IPS-NIHi7 (cell line): Measurements from ENCODE around the gene STK32C.
"Not testable (repeated sequence)": the region's sequence is repeated elsewhere in the genome, so short reads cannot be mapped to it uniquely, and the experiment has no call there.

Experiments used
- DNase-seq: peaks from one replicate; pipeline ENCODE4 v3.0.0; 2012; ENCODE audit warnings: mixed read lengths; ENCODE audit errors: extremely low spot score

STK32C gene

DNA sequence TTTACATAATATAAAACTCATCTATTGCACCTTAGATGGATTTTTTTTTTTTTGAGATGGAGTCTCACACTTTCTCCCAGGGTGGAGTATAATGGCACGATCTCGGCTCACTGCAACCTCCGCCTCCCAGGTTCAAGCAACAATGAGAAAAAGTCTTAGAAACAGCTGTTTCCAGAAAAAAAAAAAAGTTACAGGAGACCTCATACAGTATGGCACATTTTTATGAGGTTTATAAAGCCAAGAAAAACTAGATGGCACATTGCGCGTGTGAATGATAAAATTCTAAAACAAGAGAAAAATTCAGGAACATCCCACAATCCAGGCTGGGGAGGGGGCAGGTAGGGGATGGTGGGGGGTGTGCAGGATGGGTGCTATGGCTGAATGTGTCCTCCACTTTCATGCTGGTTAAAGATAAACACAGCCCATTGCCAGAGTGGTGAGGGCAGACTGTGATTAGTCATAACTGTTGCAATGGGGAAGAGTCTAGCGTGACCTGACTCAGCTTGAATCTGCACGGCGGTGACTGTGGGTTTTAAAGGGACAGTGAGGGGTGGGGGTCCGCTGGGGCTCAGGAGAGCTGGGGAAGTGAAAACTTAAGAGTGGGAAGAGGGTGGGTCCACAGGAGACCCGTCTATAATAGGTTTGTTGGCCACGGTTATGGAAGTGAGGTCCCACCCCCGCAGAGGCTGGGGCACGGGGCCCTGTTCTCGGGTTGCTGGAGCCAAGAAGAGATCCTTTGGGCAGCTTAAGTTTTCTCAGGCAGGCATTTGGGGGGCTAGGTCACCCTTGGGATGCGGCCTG, 12.3 kb upstream of the STK32C start:
- no peak for DNase-seq

- not testable (repeated sequence) for DNase-seq
These were observed 9.7 kb upstream of the STK32C start for GRCh38 chr10:132317477-132317876.

DNA sequence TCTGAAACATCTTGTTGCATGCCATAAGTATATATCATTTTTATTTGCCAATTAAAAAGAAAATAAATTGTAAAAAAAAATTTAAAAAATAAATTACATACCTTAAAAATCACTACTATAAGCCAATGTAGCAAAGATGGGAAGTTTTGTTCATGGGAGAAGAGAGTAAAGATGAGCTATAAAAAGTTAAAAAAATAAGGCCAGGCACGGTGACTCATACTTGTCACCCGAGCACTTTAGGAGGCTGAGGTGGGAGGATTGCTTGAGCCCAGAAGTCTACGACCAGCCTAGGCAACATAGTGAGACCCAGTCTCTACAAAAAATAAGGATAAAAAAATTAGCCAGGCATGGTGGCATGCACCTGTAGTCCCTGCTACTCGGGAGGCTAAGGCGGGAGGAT, 8.4 kb upstream of the STK32C start:
- no peak for DNase-seq

DNA sequence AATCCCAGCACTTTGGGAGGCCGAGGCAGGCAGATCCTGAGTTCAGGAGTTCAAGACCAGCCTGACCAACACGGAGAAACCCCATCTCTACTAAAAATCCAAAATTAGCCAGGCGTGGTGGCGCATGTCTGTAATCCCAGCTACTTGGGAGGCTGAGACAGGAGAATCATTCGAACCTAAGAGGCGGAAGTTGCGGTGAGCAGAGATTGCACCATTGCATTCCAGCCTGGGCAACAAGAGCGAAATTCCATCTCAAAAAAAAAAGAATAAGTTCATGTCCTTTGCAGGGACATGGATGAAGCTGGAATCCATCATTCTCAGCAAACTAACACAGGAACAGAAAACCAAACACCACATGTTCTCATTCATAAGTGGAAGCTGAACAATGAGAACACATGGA, 7.1 kb upstream of the STK32C start:
- DNase-seq = not testable (repeated sequence)

DNA sequence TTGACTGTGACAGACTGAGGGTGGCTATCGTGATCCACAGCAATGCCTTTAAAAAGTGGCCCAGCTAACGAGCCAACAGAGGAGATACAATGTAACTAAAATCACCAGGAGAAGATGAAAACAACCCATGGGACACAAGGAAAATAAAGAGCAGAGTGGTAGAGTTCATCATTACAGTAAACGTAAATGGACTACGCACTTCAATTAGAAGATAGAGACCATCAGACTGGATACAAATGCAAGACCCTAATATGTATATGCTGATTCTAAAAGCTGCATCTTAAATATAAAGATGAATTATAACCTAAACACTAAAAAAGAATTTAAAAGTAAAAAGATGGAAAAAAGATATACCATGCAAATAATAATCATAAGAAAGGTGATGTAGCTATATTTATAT, 6.6 kb upstream of the STK32C start:
- no peak for DNase-seq

- no peak for DNase-seq
These were observed 6.1 kb upstream of the STK32C start for GRCh38 chr10:132313865-132314264.

GRCh38 chr10:132313305-132313704, 5.6 kb upstream of the STK32C start:
- DNase-seq = no peak

DNA sequence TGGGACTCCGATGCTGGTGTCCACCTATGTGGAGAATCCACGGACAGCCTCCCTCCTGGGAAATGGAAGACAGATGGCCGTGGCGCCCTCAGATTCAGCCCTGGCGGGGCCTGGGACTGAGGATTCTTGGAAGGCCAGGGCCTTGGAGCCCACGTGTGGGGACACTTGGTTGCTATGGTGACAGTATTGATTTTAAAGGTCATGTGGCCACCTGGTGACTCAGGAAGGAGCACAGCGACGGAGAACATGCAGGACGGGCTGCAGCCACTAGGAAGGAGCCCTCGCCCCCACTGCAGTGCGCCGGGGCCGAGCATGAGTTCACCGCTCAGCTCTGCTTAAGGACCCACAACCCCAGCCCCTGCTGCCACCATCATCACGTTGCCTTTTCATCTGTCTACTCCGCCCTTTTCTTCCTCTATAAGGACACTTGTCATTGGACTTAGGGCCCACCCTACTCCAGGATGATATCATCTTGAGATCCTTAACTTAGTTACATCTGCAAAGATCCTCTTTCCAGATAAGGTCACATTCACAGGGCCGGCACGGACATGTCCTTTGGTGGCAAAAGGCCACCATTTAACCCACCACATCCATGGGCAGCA, 3.7 kb upstream of the STK32C start:
- peak; percentile 54 for DNase-seq

DNA sequence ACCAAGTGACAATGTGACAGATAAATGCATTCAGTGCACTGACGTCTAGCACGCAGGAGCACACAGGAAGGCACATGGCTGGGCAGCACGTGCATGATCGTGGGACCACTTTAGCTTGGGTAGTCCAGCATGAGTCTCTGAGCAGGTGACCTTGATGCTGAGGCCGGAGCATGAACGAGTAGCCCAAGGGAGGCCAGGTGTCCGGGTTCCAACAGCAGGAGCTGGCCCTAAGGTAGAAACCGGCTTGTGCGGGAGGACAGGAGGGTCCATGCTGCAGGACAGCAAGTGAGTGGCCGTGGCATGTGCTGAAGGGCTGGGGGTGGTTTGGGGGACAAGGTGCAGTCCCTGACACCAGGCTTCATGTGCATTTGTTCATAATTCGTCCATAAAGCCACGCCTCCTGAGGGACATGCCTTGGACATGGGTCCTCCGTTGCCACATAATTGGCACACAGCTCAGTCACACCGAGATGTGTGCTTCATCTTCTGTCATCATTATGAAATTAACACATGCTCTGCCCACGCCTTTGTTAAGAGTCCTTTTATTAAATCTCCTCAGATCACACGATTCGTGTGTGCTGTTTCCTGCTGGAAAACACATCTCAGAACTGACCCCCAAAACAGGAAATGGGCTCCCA, 3.1 kb upstream of the STK32C start:
- no peak for DNase-seq

DNA sequence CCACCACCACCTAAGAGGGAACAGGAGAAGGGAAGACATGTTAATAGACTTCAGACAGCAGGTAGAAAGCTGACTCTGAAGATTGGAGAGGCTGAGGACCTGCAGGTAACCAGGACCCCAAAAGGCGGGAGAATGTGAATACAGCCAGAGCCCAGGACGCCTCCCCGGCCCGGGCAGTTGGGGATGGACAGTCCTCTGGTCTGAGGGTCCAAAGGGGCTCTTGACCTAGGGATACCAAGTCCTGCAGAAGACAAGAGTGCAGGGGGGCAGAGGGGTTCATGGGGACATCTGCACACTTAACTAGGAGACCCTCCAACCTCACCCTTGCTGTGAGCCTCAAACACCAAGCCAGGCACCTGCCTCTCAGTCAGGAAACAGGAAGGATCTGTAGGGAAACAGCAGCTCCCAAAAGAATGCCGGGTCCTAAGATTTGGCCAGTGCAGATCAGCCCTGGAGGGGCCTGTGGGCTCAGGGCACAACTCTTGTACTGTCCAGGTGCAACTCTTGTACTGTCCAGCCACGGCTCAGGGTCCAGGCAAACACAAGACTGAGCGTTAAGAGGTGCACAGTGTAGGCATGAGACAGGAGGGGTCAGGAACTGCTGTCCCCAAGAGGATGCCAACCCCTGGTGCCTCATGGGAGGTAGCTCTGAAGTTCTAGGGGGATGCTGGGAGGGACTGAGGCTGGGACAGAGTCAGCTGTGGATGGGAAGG, 2.3 kb upstream of the STK32C start:
- no peak for DNase-seq

DNA sequence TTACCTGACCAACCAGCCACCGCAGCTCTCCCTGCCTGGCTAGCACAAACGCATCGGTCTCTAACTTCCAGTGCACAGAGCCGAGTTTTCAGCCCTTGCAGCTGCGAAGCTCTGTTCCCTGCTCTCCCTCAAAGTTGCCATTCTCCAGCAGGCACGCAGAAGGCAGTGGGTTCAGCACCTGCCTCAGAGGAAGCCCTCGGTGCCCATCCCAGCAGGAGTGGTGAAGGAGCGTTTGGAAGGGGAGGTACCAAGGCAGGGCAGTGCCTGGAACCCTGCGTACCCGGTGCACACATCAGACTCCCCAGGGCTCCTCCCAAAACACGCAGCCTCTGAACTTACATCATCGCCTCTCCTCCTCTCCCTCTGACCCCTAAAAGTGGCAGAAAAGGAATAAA, 1.7 kb upstream of the STK32C start:
- no peak for DNase-seq

DNA sequence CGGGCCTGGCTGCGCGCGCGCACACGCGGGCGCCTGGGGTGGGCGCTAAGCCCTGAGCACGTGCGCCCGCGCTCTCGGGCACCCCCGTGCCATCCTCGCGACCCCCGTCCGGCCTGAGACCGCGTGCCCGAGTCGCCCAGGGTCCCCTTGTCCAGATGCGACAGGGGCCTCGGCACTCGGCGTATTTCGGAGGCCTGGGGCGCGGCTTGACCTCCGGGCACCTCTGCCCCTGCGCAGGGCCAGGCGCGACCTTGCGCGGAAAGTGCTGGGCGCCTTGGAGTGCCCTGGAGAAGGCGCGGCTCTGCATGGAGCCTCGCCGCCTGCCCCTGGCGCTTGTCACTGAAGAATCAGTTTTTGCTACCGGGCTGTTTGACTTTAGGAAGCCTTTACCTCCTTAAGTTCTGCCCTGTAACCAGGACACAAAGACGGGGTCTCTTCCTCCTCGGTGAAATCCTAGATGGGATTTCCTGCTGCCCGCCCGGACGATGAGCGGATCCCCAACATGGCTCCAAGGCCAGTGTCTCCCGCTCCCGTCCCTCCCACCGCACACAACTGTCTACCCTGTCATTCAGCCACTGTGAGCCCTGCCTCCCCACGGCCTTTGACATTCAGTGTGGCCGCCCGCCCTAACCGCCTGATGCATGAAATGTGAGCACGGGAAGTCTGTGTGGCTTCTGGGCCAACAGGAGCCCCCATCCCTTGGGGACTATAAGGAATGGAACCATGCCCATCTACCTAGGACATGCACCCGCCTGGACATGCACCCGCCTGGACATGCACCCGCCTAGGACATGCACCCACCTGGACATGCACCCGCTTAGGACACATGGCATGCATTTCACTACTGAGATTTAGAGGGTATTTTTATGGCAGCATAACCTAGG, 1.1 kb upstream of the STK32C start:
- DNase-seq = no peak

DNA sequence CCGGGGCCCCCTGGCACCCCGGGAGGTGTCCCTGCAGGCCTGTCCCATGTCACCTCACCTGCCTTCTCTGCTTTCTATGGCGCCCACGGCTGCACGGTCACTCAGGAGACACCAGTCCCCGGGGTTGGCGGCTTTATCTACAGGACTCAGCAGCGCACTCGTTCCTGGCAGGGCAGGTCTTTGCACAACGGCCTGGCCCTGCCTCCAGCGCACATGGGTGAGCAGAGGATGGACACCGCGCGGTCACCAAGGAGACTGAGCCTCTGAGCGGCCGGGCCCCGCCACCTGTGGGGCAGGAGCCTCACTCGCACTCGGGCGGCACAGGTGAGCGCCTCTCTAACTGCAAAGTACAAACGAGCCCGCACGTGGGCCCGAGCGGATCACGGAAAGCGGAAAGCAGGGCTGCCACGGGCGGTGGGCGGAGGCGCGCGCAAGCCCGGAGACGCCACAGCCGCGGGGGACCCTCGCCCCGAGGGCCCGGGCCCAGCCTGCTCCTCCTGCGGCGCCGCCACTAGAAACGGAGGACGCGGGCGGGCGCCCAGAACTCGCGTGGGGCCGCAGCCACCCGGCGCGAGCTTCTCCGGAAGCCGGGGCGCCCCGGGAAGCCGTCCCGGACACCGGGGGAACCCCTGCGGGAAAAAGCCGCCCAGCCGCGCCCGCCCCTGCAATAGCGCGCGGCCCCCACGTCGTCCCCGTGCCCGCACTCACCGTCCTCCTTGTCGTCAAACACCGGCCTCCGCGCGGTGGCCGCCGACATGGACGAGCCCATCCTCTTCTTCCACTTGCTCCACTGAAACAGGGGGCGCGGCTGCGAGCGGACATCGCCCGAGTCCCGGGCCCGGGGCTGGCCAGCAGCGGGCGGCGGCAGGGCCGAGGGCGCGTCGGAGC, 642 bp downstream of the STK32C start:
- peak; percentile 37 for DNase-seq

DNA sequence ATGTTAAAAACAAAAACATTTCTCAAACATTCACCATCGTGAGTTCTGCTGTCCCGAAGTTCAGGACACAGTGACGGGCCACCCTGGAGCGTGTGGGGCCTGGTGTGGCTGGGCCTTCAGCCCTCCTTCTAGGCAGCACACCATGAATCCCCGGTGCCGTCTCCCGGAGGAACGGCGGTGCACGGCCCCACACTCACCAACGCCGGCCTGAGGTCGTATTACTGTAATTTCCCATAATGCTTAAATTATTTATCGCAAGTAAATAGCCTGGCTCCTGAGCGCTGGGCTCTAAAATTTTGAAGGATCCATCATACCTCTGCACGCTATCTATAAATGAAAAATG, 1.4 kb downstream of the STK32C start:
- DNase-seq = no peak

GRCh38 chr10:132305654-132306342, 2.0 kb downstream of the STK32C start:
- DNase-seq = no peak

DNA sequence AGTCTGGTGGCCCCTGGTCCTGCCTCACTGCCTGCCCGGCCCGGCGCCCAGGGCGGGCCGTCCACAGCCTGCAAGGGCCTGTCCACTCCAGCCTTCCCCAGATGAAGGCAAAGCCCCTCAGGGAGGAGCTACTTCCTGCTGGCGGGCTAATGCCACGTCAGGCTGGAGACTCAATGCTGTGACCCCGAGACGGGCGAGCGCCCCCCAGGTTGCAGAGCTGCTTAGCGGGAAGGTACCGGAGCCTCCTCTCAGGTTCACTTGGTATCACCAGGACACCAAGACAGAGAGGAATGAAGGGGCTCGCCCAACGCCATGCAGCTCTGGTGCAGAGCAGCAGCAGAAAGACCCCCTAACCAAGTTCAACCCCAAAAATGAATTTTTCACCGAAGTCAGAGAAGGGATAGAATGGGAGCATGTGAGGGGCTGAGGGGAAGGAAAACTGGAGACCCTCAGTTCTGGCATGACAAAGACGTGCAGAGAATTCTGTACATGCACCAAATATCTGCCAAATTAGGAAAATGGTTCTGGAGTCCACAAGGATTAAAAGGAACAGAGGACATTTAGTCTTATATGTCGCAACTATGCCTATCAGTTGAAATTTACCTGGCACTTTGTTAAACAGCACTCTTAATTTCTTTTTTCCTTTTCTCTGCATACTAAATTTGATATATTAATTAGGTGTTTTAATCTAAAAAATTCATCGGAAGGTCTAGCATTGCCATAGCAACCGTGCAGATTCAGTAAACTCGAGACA, 2.8 kb downstream of the STK32C start:
- DNase-seq = no peak

- DNase-seq = no peak
These were observed 4.2 kb downstream of the STK32C start for GRCh38 chr10:132303361-132304115.
